Duodenal mucosa (tissue), 2 donors: ENCODE data around the gene ALK.

Experiments used
- H3K27ac ChIP-seq: one replicate; pipeline ENCODE4 v1.7.0; 2013; ENCODE audit warnings: low read depth, low read length
- H3K27me3 ChIP-seq, 2 donors: one replicate each; pipeline ENCODE4 v1.7.0; 2013; ENCODE audit warnings: low read length in 2 of 2, control low read depth in 1 of 2; ENCODE audit not compliant: insufficient read depth in 2 of 2, control insufficient read depth in 1 of 2
- H3K36me3 ChIP-seq, 2 donors: one replicate each; pipeline ENCODE4 v1.7.0; 2013; ENCODE audit warnings: low read length in 2 of 2, control low read depth in 1 of 2; ENCODE audit not compliant: insufficient read depth in 2 of 2, control insufficient read depth in 1 of 2
- H3K4me1 ChIP-seq, 2 donors: one replicate each; pipeline ENCODE4 v1.7.0; 2013; ENCODE audit warnings: low read length in 2 of 2, control low read depth in 1 of 2; ENCODE audit not compliant: insufficient read depth in 2 of 2, control insufficient read depth in 1 of 2
- H3K4me3 ChIP-seq, 2 donors: one replicate each; pipeline ENCODE4 v1.7.0; 2013; ENCODE audit warnings: low read length in 2 of 2, low read depth in 1 of 2
- H3K9ac ChIP-seq, 2 donors: one replicate each; pipeline ENCODE4 v1.7.0; 2013; ENCODE audit warnings: low read length in 2 of 2, low read depth in 1 of 2
- H3K9me3 ChIP-seq, 2 donors: one replicate each; pipeline ENCODE4 v1.7.0; 2013; ENCODE audit warnings: low read length in 2 of 2, control low read depth in 1 of 2; ENCODE audit not compliant: control insufficient read depth in 1 of 2

The ALK gene

GRCh38 chr2:29806461-29806860 lies 114.9 kb downstream of the ALK start:
- H3K4me1 ChIP-seq = no peaks in the 10 kb centered on the region
- no peaks in the 10 kb centered on the region for H3K36me3 ChIP-seq
- no peaks in the 10 kb centered on the region for H3K9me3 ChIP-seq
- no peak overlapping the region for H3K9ac ChIP-seq
- H3K4me3 ChIP-seq = no peak overlapping the region
- no peaks in the 10 kb centered on the region for H3K27me3 ChIP-seq
- no peak overlapping the region for H3K27ac ChIP-seq

GRCh38 chr2:29804671-29805070 lies 116.7 kb downstream of the ALK start:
- H3K9ac ChIP-seq = no peak overlapping the region
- H3K27me3 ChIP-seq = no peaks in the 10 kb centered on the region
- no peak overlapping the region for H3K27ac ChIP-seq
- H3K9me3 ChIP-seq = no peaks in the 10 kb centered on the region
- H3K36me3 ChIP-seq = no peaks in the 10 kb centered on the region
- no peaks in the 10 kb centered on the region for H3K4me1 ChIP-seq
- H3K4me3 ChIP-seq = no peak overlapping the region

- no peaks in the 10 kb centered on the region for H3K4me1 ChIP-seq
Observed at GRCh38 chr2:29803537-29803936, 117.8 kb downstream of the ALK start.

GRCh38 chr2:29802986-29803385 lies 118.4 kb downstream of the ALK start:
- Histone ChIP-seq H3K27ac (no peak overlapping the region), H3K4me3 (no peak overlapping the region), H3K36me3 (no peaks in the 10 kb centered on the region), H3K9ac (no peak overlapping the region), H3K9me3 (no peaks in the 10 kb centered on the region), H3K4me1 (no peaks in the 10 kb centered on the region), H3K27me3 (no peaks in the 10 kb centered on the region)

More at GRCh38 chr2:29803537-29803936, 117.8 kb downstream of the ALK start:
- H3K36me3 ChIP-seq = no peaks in the 10 kb centered on the region
- H3K27ac ChIP-seq = no peak overlapping the region
- H3K9ac ChIP-seq = no peak overlapping the region
- no peaks in the 10 kb centered on the region for H3K9me3 ChIP-seq
- H3K4me3 ChIP-seq = no peak overlapping the region
- no peaks in the 10 kb centered on the region for H3K27me3 ChIP-seq

- H3K4me1 ChIP-seq = no peaks in the 10 kb centered on the region
- H3K36me3 ChIP-seq = no peaks in the 10 kb centered on the region
- H3K27ac ChIP-seq = no peak overlapping the region
- no peaks in the 10 kb centered on the region for H3K27me3 ChIP-seq
- no peak overlapping the region for H3K9ac ChIP-seq
- H3K9me3 ChIP-seq = no peaks in the 10 kb centered on the region
- H3K4me3 ChIP-seq = no peak overlapping the region
Observed at GRCh38 chr2:29799628-29800027, 121.8 kb downstream of the ALK start.

GRCh38 chr2:29797916-29798315 lies 123.5 kb downstream of the ALK start:
- Histone ChIP-seq H3K27ac (no peak overlapping the region), H3K36me3 (no peaks in the 10 kb centered on the region), H3K4me3 (no peak overlapping the region), H3K4me1 (no peaks in the 10 kb centered on the region), H3K9ac (no peak overlapping the region), H3K9me3 (no peaks in the 10 kb centered on the region), H3K27me3 (no peaks in the 10 kb centered on the region)

GRCh38 chr2:29796446-29796845 lies 124.9 kb downstream of the ALK start:
- Histone ChIP-seq H3K36me3 (no peaks in the 10 kb centered on the region), H3K27ac (no peak overlapping the region), H3K4me1 (no peaks in the 10 kb centered on the region), H3K9me3 (no peaks in the 10 kb centered on the region), H3K9ac (no peak overlapping the region), H3K27me3 (no peaks in the 10 kb centered on the region), H3K4me3 (no peak overlapping the region)

GRCh38 chr2:29789911-29790485 lies 131.4 kb downstream of the ALK start:
- Histone ChIP-seq H3K27ac (no peak overlapping the region), H3K9me3 (no peaks in the 10 kb centered on the region), H3K9ac (no peak overlapping the region), H3K27me3 (no peaks in the 10 kb centered on the region), H3K4me1 (no peaks in the 10 kb centered on the region), H3K36me3 (no peaks in the 10 kb centered on the region), H3K4me3 (no peak overlapping the region)

GRCh38 chr2:29787473-29788465 lies 133.6 kb downstream of the ALK start:
- H3K36me3 ChIP-seq = no peaks in the 10 kb centered on the region
- no peaks in the 10 kb centered on the region for H3K9me3 ChIP-seq
- no peaks in the 10 kb centered on the region for H3K27me3 ChIP-seq
- H3K9ac ChIP-seq = no peak overlapping the region
- no peaks in the 10 kb centered on the region for H3K4me1 ChIP-seq
- H3K4me3 ChIP-seq = no peak overlapping the region
- no peak overlapping the region for H3K27ac ChIP-seq

GRCh38 chr2:29786361-29786760 lies 135.0 kb downstream of the ALK start:
- no peaks in the 10 kb centered on the region for H3K4me1 ChIP-seq
- H3K27me3 ChIP-seq = no peaks in the 10 kb centered on the region
- no peak overlapping the region for H3K4me3 ChIP-seq
- H3K9me3 ChIP-seq = no peaks in the 10 kb centered on the region
- H3K9ac ChIP-seq = no peak overlapping the region
- no peak overlapping the region for H3K27ac ChIP-seq
- H3K36me3 ChIP-seq = no peaks in the 10 kb centered on the region
